Mesenchymal stem cell (in vitro differentiated cells and primary cell): Measurements from ENCODE around the gene GPR152.
"Not testable (repeated sequence)": the region's sequence is repeated elsewhere in the genome, so short reads cannot be mapped to it uniquely, and the experiment has no call there.

Experiments used
- DNase-seq: peaks from one replicate; pipeline ENCODE4 v3.0.0-alpha.2; 2013
- H2AFZ ChIP-seq: one replicate; pipeline ENCODE4 v1.6.1; 2013; ENCODE audit warnings: low read depth, mild to moderate bottlenecking, control low read depth, inconsistent platforms, low read length, moderate library complexity
- H2AK5ac ChIP-seq: 2 replicates; pipeline ENCODE4 v1.6.1; 2013; ENCODE audit warnings: low read length, moderate library complexity, mild to moderate bottlenecking, inconsistent platforms; ENCODE audit not compliant: severe bottlenecking
- H2BK120ac ChIP-seq: one replicate; pipeline ENCODE4 v1.6.1; 2013; ENCODE audit warnings: low read depth, mild to moderate bottlenecking, inconsistent platforms, low read length, moderate library complexity
- H2BK12ac ChIP-seq, 2 experiments: one replicate each; pipeline ENCODE4 v1.6.1; 2013; ENCODE audit warnings: inconsistent platforms in 2 of 2, low read length in 2 of 2, mild to moderate bottlenecking in 2 of 2, moderate library complexity in 2 of 2, control low read depth in 1 of 2
- H2BK15ac ChIP-seq: one replicate; pipeline ENCODE4 v1.6.1; 2013; ENCODE audit warnings: mild to moderate bottlenecking, low read depth, inconsistent platforms; ENCODE audit not compliant: poor library complexity, severe bottlenecking
- H2BK5ac ChIP-seq: 2 replicates; pipeline ENCODE4 v1.6.1; 2013; ENCODE audit warnings: low read depth, mild to moderate bottlenecking, low read length, control low read depth, inconsistent platforms; ENCODE audit not compliant: poor library complexity, severe bottlenecking
- H3K14ac ChIP-seq, 2 experiments: one replicate each; pipeline ENCODE4 v1.6.1; 2013; ENCODE audit warnings: inconsistent platforms in 2 of 2, low read length in 2 of 2, control low read depth in 1 of 2, mild to moderate bottlenecking in 1 of 2, moderate library complexity in 1 of 2
- H3K18ac ChIP-seq, 2 experiments: one replicate each; pipeline ENCODE4 v1.6.1; 2013; ENCODE audit warnings: inconsistent platforms in 2 of 2, low read length in 2 of 2, control low read depth in 1 of 2, low read depth in 1 of 2, mild to moderate bottlenecking in 1 of 2
- H3K23ac ChIP-seq, 2 experiments: one replicate each; pipeline ENCODE4 v1.6.1; 2013; ENCODE audit warnings: inconsistent platforms in 2 of 2, low read length in 2 of 2, mild to moderate bottlenecking in 2 of 2, moderate library complexity in 2 of 2, control low read depth in 1 of 2
- H3K27ac ChIP-seq: 2 replicates; pipeline ENCODE4 v1.5.1; 2013; ENCODE audit warnings: mild to moderate bottlenecking, moderate library complexity, low read length, control low read depth, inconsistent platforms; ENCODE audit not compliant: poor library complexity, severe bottlenecking
- H3K27me3 ChIP-seq, 2 experiments: 2 replicates each; pipeline versions ENCODE4 v1.6.1 to v1.7.0; 2013; ENCODE audit warnings: low read length in 2 of 2, mild to moderate bottlenecking in 2 of 2, moderate library complexity in 2 of 2, control low read depth in 1 of 2, inconsistent platforms in 1 of 2; ENCODE audit not compliant: control insufficient read depth in 1 of 2, insufficient read depth in 1 of 2
- H3K36me3 ChIP-seq, 2 experiments: 2 replicates each; pipeline versions ENCODE4 v1.6.1 to v1.7.0; 2013; ENCODE audit warnings: low read length in 2 of 2, control low read depth in 1 of 2, inconsistent platforms in 1 of 2, low read depth in 1 of 2, mild to moderate bottlenecking in 1 of 2; ENCODE audit not compliant: insufficient read depth in 2 of 2, control insufficient read depth in 1 of 2
- H3K4ac ChIP-seq, 2 experiments: one replicate each; pipeline ENCODE4 v1.6.1; 2013; ENCODE audit warnings: inconsistent platforms in 2 of 2, low read length in 2 of 2, mild to moderate bottlenecking in 2 of 2, moderate library complexity in 2 of 2, control low read depth in 1 of 2, low read depth in 1 of 2
- H3K4me1 ChIP-seq: 2 replicates; pipeline ENCODE4 v1.6.1; 2013; ENCODE audit warnings: low read depth, low read length, control low read depth; ENCODE audit not compliant: control insufficient read depth, insufficient read depth
- H3K4me2 ChIP-seq: 2 replicates; pipeline ENCODE4 v1.6.1; 2013; ENCODE audit warnings: low read length, mild to moderate bottlenecking, inconsistent platforms; ENCODE audit not compliant: poor library complexity, severe bottlenecking
- H3K4me3 ChIP-seq, 2 experiments: 2 replicates each; pipeline versions ENCODE4 v1.5.1 to v1.7.0; 2013; ENCODE audit warnings: low read length in 2 of 2, mild to moderate bottlenecking in 2 of 2, control low read depth in 1 of 2, low read depth in 1 of 2; ENCODE audit not compliant: insufficient read depth in 1 of 2
- H3K79me1 ChIP-seq: replicated peaks from 2 replicates; pipeline ENCODE4 v1.6.1; 2013; ENCODE audit warnings: mild to moderate bottlenecking, control low read depth, low read length, inconsistent platforms; ENCODE audit not compliant: poor library complexity, severe bottlenecking
- H3K9ac ChIP-seq: 2 replicates; pipeline ENCODE4 v1.7.0; 2013; ENCODE audit warnings: mild to moderate bottlenecking, low read length, moderate library complexity
- H3K9me3 ChIP-seq: 2 replicates; pipeline ENCODE4 v1.7.0; 2013; ENCODE audit warnings: mild to moderate bottlenecking, low read length; ENCODE audit not compliant: control insufficient read depth
- H4K8ac ChIP-seq: one replicate; pipeline ENCODE4 v1.6.1; 2013; ENCODE audit warnings: inconsistent platforms, mild to moderate bottlenecking, low read length, moderate library complexity
- H4K91ac ChIP-seq: one replicate; pipeline ENCODE4 v1.6.1; 2013; ENCODE audit warnings: mild to moderate bottlenecking, low read length, inconsistent platforms
- WGBS: methylation state at CpG from one replicate; pipeline ENCODE4 v1.1.7; 2013; ENCODE audit warnings: mixed read lengths; 5-methylcytosine and 5-hydroxymethylcytosine counted together

GPR152 gene

DNA sequence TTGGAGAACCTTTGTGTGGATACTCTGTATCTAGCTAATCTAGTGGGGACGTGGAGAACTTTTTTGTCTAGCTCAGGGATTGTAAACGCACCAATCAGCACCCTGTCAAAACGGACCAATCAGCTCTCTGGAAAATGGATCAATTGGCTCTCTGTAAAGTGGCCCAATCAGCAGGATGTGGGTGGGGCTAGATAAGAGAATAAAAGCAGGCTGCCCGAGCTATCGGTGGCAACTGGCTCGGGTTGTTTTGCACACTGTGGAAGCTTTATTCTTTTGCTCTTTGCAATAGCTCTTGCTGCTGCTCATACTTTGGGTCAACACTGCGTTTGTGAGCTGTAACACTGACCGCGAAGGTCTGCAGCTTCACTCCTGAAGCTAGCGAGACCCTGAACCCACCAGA, 24.2 kb upstream of the GPR152 start:
- H4K8ac ChIP-seq = peak overlapping the region; percentile 6
- DNase-seq, H3K4me1 ChIP-seq, H3K23ac ChIP-seq, H3K27me3 ChIP-seq, H3K14ac ChIP-seq, H2BK5ac ChIP-seq, H2BK120ac ChIP-seq, H2AK5ac ChIP-seq, H2BK15ac ChIP-seq, H2AFZ ChIP-seq, H3K79me1 ChIP-seq, H3K18ac ChIP-seq, H4K91ac ChIP-seq, H3K9ac ChIP-seq, H2BK12ac ChIP-seq, H3K9me3 ChIP-seq, H3K36me3 ChIP-seq, H3K4me3 ChIP-seq, H3K4ac ChIP-seq, H3K4me2 ChIP-seq, H3K27ac ChIP-seq: not testable (repeated sequence)
- WGBS = 94% methylated on average over 10 of the region's 10 CpGs

DNA sequence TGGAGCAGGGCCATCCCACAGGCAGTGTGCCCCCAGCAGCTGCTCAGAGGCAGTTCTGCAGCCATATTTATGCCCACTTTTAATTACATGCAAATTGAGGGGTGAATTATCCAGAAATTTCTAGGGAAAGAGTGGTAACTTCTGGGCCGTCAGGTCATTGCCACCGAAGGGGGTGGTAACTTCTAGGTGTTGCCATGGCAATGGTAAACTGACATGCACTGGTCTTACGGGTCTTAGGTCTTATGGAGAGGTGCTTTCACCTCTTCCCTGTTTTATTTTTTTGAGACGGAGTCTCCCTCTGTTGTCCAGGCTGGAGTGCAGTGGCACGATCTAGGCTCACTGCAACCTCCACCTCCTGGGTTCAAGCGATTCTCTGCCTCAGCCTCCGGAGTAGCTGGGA, 20.4 kb upstream of the GPR152 start:
- WGBS = 87% methylated on average over 7 of the region's 7 CpGs
- no peak for DNase-seq
- Histone ChIP-seq H3K27me3 (no peaks in the 10 kb centered on the region), H3K23ac (no peak overlapping the region), H2AFZ (no peak overlapping the region), H2BK120ac (no peak overlapping the region), H3K79me1 (peaks cover 4% of the 10 kb centered on the region), H2BK15ac (no peak overlapping the region), H3K27ac (no peak overlapping the region), H3K36me3 (no peaks in the 10 kb centered on the region), H3K4ac (no peak overlapping the region), H3K4me2 (no peak overlapping the region), H3K4me3 (no peak overlapping the region), H3K4me1 (peaks cover 7% of the 10 kb centered on the region), H3K9ac (no peak overlapping the region), H3K14ac (no peak overlapping the region), H2AK5ac (no peak overlapping the region), H3K9me3 (no peaks in the 10 kb centered on the region), H4K8ac (no peak overlapping the region), H2BK12ac (no peak overlapping the region), H4K91ac (no peak overlapping the region), H3K18ac (no peak overlapping the region), H2BK5ac (no peak overlapping the region)

DNA sequence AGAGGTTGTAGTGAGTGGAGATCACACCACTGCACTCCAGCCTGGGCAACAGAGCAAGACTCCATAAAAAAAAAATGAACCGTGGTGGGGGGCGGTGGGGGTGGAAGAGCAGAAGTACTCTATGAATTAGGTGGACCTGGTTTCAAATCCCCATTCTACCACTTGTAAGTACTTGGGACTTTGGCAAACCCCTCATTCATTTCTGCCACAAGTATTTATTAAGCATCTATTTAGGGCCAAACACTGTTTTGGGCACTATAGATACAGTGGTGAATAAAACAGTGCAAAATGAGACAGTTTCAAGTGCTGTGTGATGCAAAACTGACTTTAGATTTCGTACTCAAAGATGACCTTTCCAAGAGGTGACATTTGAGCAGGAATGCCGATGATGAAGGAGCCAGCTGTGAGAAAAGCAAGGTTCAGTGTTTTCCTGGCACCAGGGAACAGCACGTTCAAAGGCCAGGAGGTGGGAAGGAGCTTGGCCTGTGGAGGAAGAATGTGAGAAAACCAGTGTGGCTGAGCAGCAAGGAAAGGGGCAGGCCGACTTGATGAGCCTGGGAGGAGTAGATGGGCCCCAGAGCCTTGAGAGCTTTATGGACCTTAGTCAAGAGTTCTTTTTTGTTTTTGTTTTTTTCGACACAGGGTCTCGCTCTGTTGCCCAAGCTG, 17.9 kb upstream of the GPR152 start:
- Histone ChIP-seq H3K4me3 (no peak overlapping the region), H3K4ac (no peak overlapping the region), H3K4me2 (no peak overlapping the region), H3K27ac (no peak overlapping the region), H2AK5ac (no peak overlapping the region), H3K14ac (no peak overlapping the region), H4K8ac (peak overlapping the region; percentile 16), H3K4me1 (peaks cover 18% of the 10 kb centered on the region), H3K23ac (no peak overlapping the region), H3K79me1 (peaks cover 14% of the 10 kb centered on the region), H2BK5ac (no peak overlapping the region), H2BK12ac (no peak overlapping the region), H3K27me3 (no peaks in the 10 kb centered on the region), H2AFZ (no peak overlapping the region), H3K9me3 (no peaks in the 10 kb centered on the region), H2BK120ac (no peak overlapping the region), H3K9ac (no peak overlapping the region), H3K18ac (no peak overlapping the region), H3K36me3 (peaks cover 9 to 13% of the 10 kb centered on the region in 2 experiments), H2BK15ac (no peak overlapping the region), H4K91ac (no peak overlapping the region)
- DNase-seq = no peak
- 76% methylated on average over 6 of the region's 8 CpGs for WGBS

GRCh38 chr11:67469508-67469811, 16.9 kb upstream of the GPR152 start:
- no peak overlapping the region for H3K14ac ChIP-seq
- no peak overlapping the region for H2BK12ac ChIP-seq
- peak overlapping the region; percentile 26 for H2BK15ac ChIP-seq
- H3K36me3 ChIP-seq = peaks cover 13% of the 10 kb centered on the region in 2 experiments
- H2AK5ac ChIP-seq = peak overlapping the region; percentile 5
- H2AFZ ChIP-seq = peak overlapping the region; percentile 66
- H3K79me1 ChIP-seq = peaks cover 17% of the 10 kb centered on the region
- H3K9me3 ChIP-seq = no peaks in the 10 kb centered on the region
- DNase-seq = no peak
- H4K91ac ChIP-seq = peak overlapping the region; percentile 89
- peaks cover 24% of the 10 kb centered on the region for H3K4me1 ChIP-seq
- H3K27ac ChIP-seq = peak overlapping the region; percentile 61
- peak overlapping the region; percentile 69 to 89 for H3K18ac ChIP-seq
- H4K8ac ChIP-seq = peak overlapping the region; percentile 98
- 45% methylated on average over 9 of the region's 9 CpGs for WGBS
- H3K4ac ChIP-seq = peak overlapping the region in 1 of 2 experiments; percentile 60
- peak overlapping the region; percentile 79 for H3K4me2 ChIP-seq
- H3K23ac ChIP-seq = no peak overlapping the region
- H2BK5ac ChIP-seq = no peak overlapping the region
- no peak overlapping the region for H2BK120ac ChIP-seq
- H3K27me3 ChIP-seq = no peaks in the 10 kb centered on the region
- H3K9ac ChIP-seq = peak overlapping the region; percentile 94
- peak overlapping the region; percentile 55 to 88 for H3K4me3 ChIP-seq
